GM18909 (cell line): ENCODE results near the gene PSMG2.
"Not testable (repeated sequence)": the region's sequence is repeated elsewhere in the genome, so short reads cannot be mapped to it uniquely, and the experiment has no call there.

ENCODE experiments used
- ATAC-seq: cut with Tn5 transposase; IDR thresholded peaks from one replicate; pipeline ENCODE4 v1.9.1; 2021; ENCODE audit warnings: mild to moderate bottlenecking; ENCODE audit not compliant: unreplicated experiment, poor library complexity

PSMG2 gene

GRCh38 chr18:12756619-12757239 is 53.9 kb downstream of the PSMG2 start:
- not testable (repeated sequence) for ATAC-seq

- not testable (repeated sequence) for ATAC-seq
Measured at GRCh38 chr18:12758566-12758965, 55.7 kb downstream of the PSMG2 start.

GRCh38 chr18:12765126-12765525 is 62.3 kb downstream of the PSMG2 start:
- ATAC-seq, result no peak

GRCh38 chr18:12765586-12765985 is 62.7 kb downstream of the PSMG2 start:
- no peak for ATAC-seq

GRCh38 chr18:12766986-12767433 is 64.2 kb downstream of the PSMG2 start:
- ATAC-seq, result no peak

GRCh38 chr18:12767580-12768155 is 64.8 kb downstream of the PSMG2 start:
- no peak for ATAC-seq

GRCh38 chr18:12768625-12769024 is 65.8 kb downstream of the PSMG2 start:
- no peak for ATAC-seq

GRCh38 chr18:12769136-12769535 is 66.3 kb downstream of the PSMG2 start:
- no peak for ATAC-seq

- ATAC-seq, result no peak
Measured at GRCh38 chr18:12769644-12770440, 67.0 kb downstream of the PSMG2 start.

GRCh38 chr18:12770469-12771219 is 67.8 kb downstream of the PSMG2 start:
- no peak for ATAC-seq

GRCh38 chr18:12772111-12772510 is 69.3 kb downstream of the PSMG2 start:
- no peak for ATAC-seq

GRCh38 chr18:12773369-12773768 is 70.5 kb downstream of the PSMG2 start:
- ATAC-seq, result no peak

GRCh38 chr18:12774982-12775381 is 72.1 kb downstream of the PSMG2 start:
- no peak for ATAC-seq
